SU-DHL-6 (cell line): ENCODE measurements around the gene ALDOB.

Experiments used
- EZH2phosphoT487 ChIP-seq: fragments of 200-600 bp; sonication (generic), shearing (Covaris generic); conservative IDR thresholded peaks from 2 replicates; pipeline ENCODE4 v1.6.1; 2018; ENCODE audit warnings: mild to moderate bottlenecking, antibody characterized with exemption, low read length, moderate library complexity, mixed read lengths
- TF ChIP-seq, protein P1 (sequence below): fragments of 200-600 bp; sonication (generic); IDR thresholded peaks from one replicate; pipeline ENCODE4 v1.5.1; 2017; ENCODE audit warnings: antibody characterized with exemption, mild to moderate bottlenecking, low read length, moderate library complexity; ENCODE audit not compliant: insufficient read depth, poor library complexity, severe bottlenecking

- TF ChIP-seq, protein P1, sequence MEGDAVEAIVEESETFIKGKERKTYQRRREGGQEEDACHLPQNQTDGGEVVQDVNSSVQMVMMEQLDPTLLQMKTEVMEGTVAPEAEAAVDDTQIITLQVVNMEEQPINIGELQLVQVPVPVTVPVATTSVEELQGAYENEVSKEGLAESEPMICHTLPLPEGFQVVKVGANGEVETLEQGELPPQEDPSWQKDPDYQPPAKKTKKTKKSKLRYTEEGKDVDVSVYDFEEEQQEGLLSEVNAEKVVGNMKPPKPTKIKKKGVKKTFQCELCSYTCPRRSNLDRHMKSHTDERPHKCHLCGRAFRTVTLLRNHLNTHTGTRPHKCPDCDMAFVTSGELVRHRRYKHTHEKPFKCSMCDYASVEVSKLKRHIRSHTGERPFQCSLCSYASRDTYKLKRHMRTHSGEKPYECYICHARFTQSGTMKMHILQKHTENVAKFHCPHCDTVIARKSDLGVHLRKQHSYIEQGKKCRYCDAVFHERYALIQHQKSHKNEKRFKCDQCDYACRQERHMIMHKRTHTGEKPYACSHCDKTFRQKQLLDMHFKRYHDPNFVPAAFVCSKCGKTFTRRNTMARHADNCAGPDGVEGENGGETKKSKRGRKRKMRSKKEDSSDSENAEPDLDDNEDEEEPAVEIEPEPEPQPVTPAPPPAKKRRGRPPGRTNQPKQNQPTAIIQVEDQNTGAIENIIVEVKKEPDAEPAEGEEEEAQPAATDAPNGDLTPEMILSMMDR = no peak
- no peak for TF ChIP-seq EZH2phosphoT487
Measured at GRCh38 chr9:101445353-101446029, 9.9 kb upstream of the ALDOB start.
